Endothelial cell of umbilical vein (primary cell): ENCODE data around the gene PUS7L. TPM values are rescaled to one million over a fixed set of nuclear protein-coding genes. Genes with fewer than 3 reads are reported as not detected.

Experiments
- BruUV-seq: library from RNA; stranded (reverse); fragments of 400-500 nt; replicated peaks from 2 replicates; lab custom pipeline; 2021; lab: Mats Ljungman, UMichigan
- CTCF ChIA-PET: fragments of 300-600, 350-600 bp; sonication (Branson Sonifier 250); formaldehyde crosslinking; loops from one replicate; lab custom pipeline; 2021; ENCODE audit warnings: antibody characterized with exemption, inconsistent platforms; lab: Charles Lee
- POLR2A ChIA-PET: fragments of 300-600, 350-600 bp; sonication (Branson Sonifier 250); formaldehyde crosslinking; loops from one replicate; lab custom pipeline; 2021; ENCODE audit warnings: antibody characterized with exemption, inconsistent platforms; lab: Charles Lee
- DNase-seq: peaks from one replicate; pipeline ENCODE4 v3.0.0-alpha.2; 2011; ENCODE audit warnings: low read depth, low spot score
- FAIRE-seq: peaks from 2 replicates; lab custom pipeline; 2011; peaks lifted over from hg19 to GRCh38; lab: Jason Lieb, UNC
- H2AFZ ChIP-seq: 2 replicates; pipeline ENCODE4 v1.6.0; 2012; ENCODE audit warnings: low read depth, low read length, control low read depth, inconsistent platforms
- H3K27ac ChIP-seq: 2 replicates; pipeline ENCODE4 v1.5.1; 2011; ENCODE audit warnings: low read depth, mild to moderate bottlenecking, control low read depth, low read length, moderate library complexity; ENCODE audit not compliant: insufficient read depth
- H3K27me3 ChIP-seq, 2 experiments: 2 replicates each; pipeline versions ENCODE4 v1.6.0 to v1.6.1; 2011; ENCODE audit warnings: low read length in 2 of 2, mixed read lengths in 1 of 2; ENCODE audit not compliant: control insufficient read depth in 2 of 2, insufficient read depth in 2 of 2
- H3K36me3 ChIP-seq, 2 experiments: 2 replicates in 1 of 2; 3 replicates in 1 of 2; pipeline ENCODE4 v1.5.1; 2011; ENCODE audit warnings: low read length in 2 of 2, mild to moderate bottlenecking in 1 of 2, moderate library complexity in 1 of 2; ENCODE audit not compliant: control insufficient read depth in 2 of 2, insufficient read depth in 2 of 2; ENCODE audit errors: extremely low read depth in 1 of 2
- H3K4me1 ChIP-seq: 3 replicates; pipeline ENCODE4 v1.5.1; 2011; ENCODE audit warnings: mild to moderate bottlenecking, low read length; ENCODE audit not compliant: control insufficient read depth, insufficient read depth; ENCODE audit errors: extremely low read depth
- H3K4me2 ChIP-seq: 2 replicates; pipeline ENCODE4 v1.6.1; 2011; ENCODE audit warnings: low read length, control low read depth, mixed read lengths; ENCODE audit not compliant: insufficient read depth
- H3K4me3 ChIP-seq, 3 experiments: fragments of 200-600 bp in 1 of 3; sonication (generic), shearing (Covaris generic) in 1 of 3; replicated peaks in 1 of 3; 2 replicates each; pipeline ENCODE4 v1.5.1; 2011 to 2016; ENCODE audit warnings: control low read depth in 3 of 3, low read length in 3 of 3, mild to moderate bottlenecking in 2 of 3, inconsistent platforms in 1 of 3, low read depth in 1 of 3, moderate library complexity in 1 of 3; ENCODE audit not compliant: insufficient read depth in 1 of 3
- H3K79me2 ChIP-seq: 2 replicates; pipeline ENCODE4 v1.6.0; 2012; ENCODE audit warnings: low read length, inconsistent platforms; ENCODE audit not compliant: control insufficient read depth, insufficient read depth
- H3K9ac ChIP-seq: replicated peaks from 2 replicates; pipeline ENCODE3; 2011; ENCODE audit warnings: low read length, control low read depth; ENCODE audit not compliant: insufficient read depth; ENCODE audit errors: extremely low read depth
- H3K9me1 ChIP-seq: replicated peaks from 3 replicates; pipeline ENCODE4 v1.6.0; 2011; ENCODE audit warnings: mild to moderate bottlenecking, low read length; ENCODE audit not compliant: control insufficient read depth, insufficient read depth; ENCODE audit errors: extremely low read depth
- H3K9me3 ChIP-seq: replicated peaks from 2 replicates; pipeline ENCODE4 v1.5.1; 2012; ENCODE audit warnings: low read length, inconsistent platforms; ENCODE audit not compliant: control insufficient read depth, insufficient read depth
- H4K20me1 ChIP-seq: replicated peaks from 2 replicates; pipeline ENCODE3; 2011; ENCODE audit warnings: mild to moderate bottlenecking, low read length; ENCODE audit not compliant: control insufficient read depth, insufficient read depth; ENCODE audit errors: extremely low read depth
- CTCF ChIP-seq, 2 donors: IDR thresholded peaks; 1 replicate in 1 of 2; 2 replicates in 1 of 2; pipeline ENCODE4 v1.5.1; 2011; ENCODE audit warnings: low read length in 2 of 2, mild to moderate bottlenecking in 2 of 2, moderate library complexity in 2 of 2, control low read depth in 1 of 2, inconsistent platforms in 1 of 2, low read depth in 1 of 2; ENCODE audit not compliant: insufficient read depth in 1 of 2; ENCODE audit errors: extremely low read depth in 1 of 2
- EZH2 ChIP-seq: IDR thresholded peaks from 2 replicates; pipeline ENCODE4 v1.6.1; 2012; ENCODE audit warnings: borderline replicate concordance, low read depth, mild to moderate bottlenecking, moderate library complexity, low read length, inconsistent platforms; ENCODE audit not compliant: severe bottlenecking
- FOS ChIP-seq: IDR thresholded peaks from 2 replicates; pipeline ENCODE4 v1.6.1; 2011; ENCODE audit warnings: mild to moderate bottlenecking, low read length, moderate library complexity, borderline replicate concordance; ENCODE audit not compliant: insufficient read depth
- GATA2 ChIP-seq: IDR thresholded peaks from 2 replicates; pipeline ENCODE4 v1.7.0; 2011; ENCODE audit warnings: low read depth, mild to moderate bottlenecking, moderate library complexity, mixed read lengths, low read length; ENCODE audit not compliant: insufficient read length, insufficient read depth
- JUN ChIP-seq: IDR thresholded peaks from 2 replicates; pipeline ENCODE4 v1.6.1; 2011; ENCODE audit warnings: borderline replicate concordance, low read depth; ENCODE audit not compliant: insufficient read length, insufficient read depth
- MAX ChIP-seq: IDR thresholded peaks from 2 replicates; pipeline ENCODE4 v1.6.1; 2011; ENCODE audit not compliant: insufficient read depth, insufficient read length
- MYC ChIP-seq: IDR thresholded peaks from one replicate; pipeline ENCODE4 v1.6.1; 2011; ENCODE audit warnings: mild to moderate bottlenecking, low read depth, low read length
- POLR2A ChIP-seq: IDR thresholded peaks from 2 replicates; pipeline ENCODE4 v1.6.1; 2012; ENCODE audit warnings: low read depth, mild to moderate bottlenecking, control low read depth, low read length
- POLR2AphosphoS5 ChIP-seq: IDR thresholded peaks from 2 replicates; pipeline ENCODE4 v1.6.1; 2012; ENCODE audit warnings: low read depth, mild to moderate bottlenecking, control low read depth, low read length, moderate library complexity; ENCODE audit not compliant: insufficient read depth
- dilution Hi-C: fragments of 300-500 bp; cut with MboI; formaldehyde crosslinking; loops from one replicate; pipeline ENCODE4 v1.15.0; 2019; ENCODE audit warnings: low sequenced_read_pairs; ENCODE audit not compliant: extremely low pct_ligation_motif_present
- intact Hi-C: fragments of 100-400 bp; cut with micrococcal nuclease; formaldehyde crosslinking; loops from one replicate; pipeline ENCODE4 v1.10.0; 2022
- polyA plus RNA-seq, 4 experiments: library from polyadenylated mRNA; depleted of rRNA in 3 of 4; stranded (reverse) in 3 of 4; unstranded in 1 of 4; fragments of >200 nt; gene quantifications; 2 replicates each; pipeline versions ENCODE4 v1.2.1 to v1.2.3, GENCODE V29; 2011 to 2012; ENCODE audit warnings: missing spikeins in 1 of 4
- total RNA-seq: library from RNA; stranded (reverse); gene quantifications from 2 replicates; pipeline ENCODE4 v1.2.3, GENCODE V29; 2021

Gene PUS7L
- total and polyA plus RNA-seq, 2 donors (not counting 3 experiments of a cell fraction or from before 2014, with no cell fraction given): 1.8 to 13.1 TPM

GRCh38 chr12:43805149-43805859 lies 46.7 kb upstream of the PUS7L start:
- Histone ChIP-seq H3K9ac (peak overlapping the region; percentile 97), H3K4me3 (peak overlapping the region; percentile 70 to 93 (median 74)), H3K4me2 (peak overlapping the region; percentile 92), H3K27ac (peak overlapping the region; percentile 89), H3K36me3 (peaks cover 0 to 6% of the 10 kb centered on the region in 2 experiments), H4K20me1 (no peaks in the 10 kb centered on the region), H3K9me3 (no peaks in the 10 kb centered on the region), H3K27me3 (peaks cover 3% of the 10 kb centered on the region in 2 experiments), H3K79me2 (peaks cover 28% of the 10 kb centered on the region), H3K9me1 (no peaks in the 10 kb centered on the region), H2AFZ (peak overlapping the region; percentile 42), H3K4me1 (peaks cover 13% of the 10 kb centered on the region)
- FAIRE-seq (peak; percentile 8), DNase-seq (no peak)
- CTCF ChIA-PET: interaction anchor here (0.6 to 2.6 kb wide), 13 partner anchors 8 to 361 kb away, joined by 3 to 22 read pairs (median 5); partner anchors contain the start of genes IRAK4, PUS7L and TMEM117
- intact Hi-C loops (no loop called here), dilution Hi-C loops (no loop called here)
- TF ChIP-seq EZH2: no peak
- TF ChIP-seq POLR2A: no peak
- TF ChIP-seq MAX: no peak
- TF ChIP-seq GATA2: no peak
- no peak for TF ChIP-seq POLR2AphosphoS5
- TF ChIP-seq FOS: no peak
- TF ChIP-seq MYC: no peak
- TF ChIP-seq CTCF (IDR thresholded peaks at IDR 0.05; ENCODE audit: extremely low read depth in 1 of 2, insufficient read depth in 1 of 2, low read depth in 1 of 2, low read length in 2 of 2): no peak
- no peak for TF ChIP-seq JUN
- BruUV-seq: TSS peak; percentile 43
- POLR2A ChIA-PET: interaction anchor here (0.6 to 1.8 kb wide), 2 partner anchors 19 to 46 kb away, joined by 4 to 7 read pairs; partner anchors contain the start of genes IRAK4 and PUS7L
